PC-9 (cell line): ENCODE measurements around the gene MCCC2. TPM values are rescaled to one million over a fixed set of nuclear protein-coding genes. Genes with fewer than 3 reads are reported as not detected.

Experiments used
- BruUV-seq: library from RNA; stranded (reverse); fragments of 400-500 nt; replicated peaks from 2 replicates; lab custom pipeline; 2021; lab: Mats Ljungman, UMichigan
- CTCF ChIA-PET: fragments of 300-600 bp; sonication (Branson Sonifier 250); formaldehyde crosslinking; loops from one replicate; lab custom pipeline; 2022; ENCODE audit warnings: antibody characterized with exemption; lab: Charles Lee
- POLR2A ChIA-PET: fragments of 300-600 bp; sonication (Branson Sonifier 250); formaldehyde crosslinking; loops from one replicate; lab custom pipeline; 2022; ENCODE audit warnings: antibody characterized with exemption; ENCODE audit not compliant: unreplicated experiment; lab: Charles Lee
- DNase-seq, 2 experiments: peaks; one replicate each; pipeline versions ENCODE4 v3.0.0 to v3.0.0-alpha.2; 2015 to 2022; ENCODE audit warnings: mixed read lengths in 1 of 2
- H2AFZ ChIP-seq: fragments of 200-600 bp; sonication (generic); 2 replicates; pipeline ENCODE4 v1.8.1; 2017; ENCODE audit warnings: antibody characterized with exemption
- H3F3A ChIP-seq: fragments of 200-600 bp; sonication (generic); 2 replicates; pipeline ENCODE4 v1.8.1; 2017; ENCODE audit warnings: antibody characterized with exemption, mild to moderate bottlenecking, low read depth; ENCODE audit not compliant: insufficient read depth
- H3K27ac ChIP-seq: fragments of 200-600 bp; sonication (generic); 2 replicates; pipeline ENCODE4 v1.6.1; 2016; ENCODE audit warnings: mixed run types
- H3K27me3 ChIP-seq: fragments of 200-600 bp; sonication (generic); 2 replicates; pipeline ENCODE4 v1.6.1; 2016; ENCODE audit warnings: low read depth, mixed run types; ENCODE audit not compliant: insufficient read depth
- H3K36me3 ChIP-seq: fragments of 200-600 bp; sonication (generic); 2 replicates; pipeline ENCODE4 v1.6.1; 2016; ENCODE audit warnings: low read depth, mixed run types
- H3K4me1 ChIP-seq: fragments of 200-600 bp; sonication (generic); replicated peaks from 2 replicates; pipeline ENCODE4 v1.6.1; 2016; ENCODE audit warnings: mixed run types; ENCODE audit not compliant: insufficient read depth
- H3K4me2 ChIP-seq: fragments of 200-600 bp; sonication (generic); 2 replicates; pipeline ENCODE4 v1.6.1; 2017; ENCODE audit warnings: mixed run types
- H3K4me3 ChIP-seq: fragments of 200-600 bp; sonication (generic); 2 replicates; pipeline ENCODE4 v1.6.1; 2016; ENCODE audit warnings: mixed run types
- H3K79me2 ChIP-seq: fragments of 200-600 bp; sonication (generic); 2 replicates; pipeline ENCODE4 v1.6.1; 2017; ENCODE audit warnings: low read depth, mixed run types
- H3K9me2 ChIP-seq: fragments of 200-600 bp; sonication (generic); 2 replicates; pipeline ENCODE4 v1.8.1; 2017; ENCODE audit warnings: mild to moderate bottlenecking; ENCODE audit not compliant: insufficient read depth
- H3K9me3 ChIP-seq: fragments of 200-600 bp; sonication (generic); 2 replicates; pipeline ENCODE4 v1.8.1; 2016; ENCODE audit warnings: low read depth; ENCODE audit not compliant: insufficient read depth
- H4K20me1 ChIP-seq: fragments of 200-600 bp; sonication (generic); 2 replicates; pipeline ENCODE4 v1.8.1; 2017; ENCODE audit not compliant: insufficient read depth
- EZH2 ChIP-seq: fragments of 200-600 bp; sonication (generic); IDR thresholded peaks from 2 replicates; pipeline ENCODE4 v1.8.0; 2017; ENCODE audit warnings: antibody characterized with exemption, low read depth
- intact Hi-C: fragments of 100-400 bp; cut with micrococcal nuclease; formaldehyde crosslinking; loops from one replicate; pipeline ENCODE4 v1.10.0; 2022; ENCODE audit not compliant: unreplicated experiment
- total RNA-seq: library from RNA; stranded (reverse); gene quantifications from 2 replicates; pipeline ENCODE4 v1.2.3, GENCODE V29; 2021
- TF ChIP-seq, protein P1 (sequence below): fragments of 200-600 bp; sonication (generic); conservative IDR thresholded peaks from 2 replicates; pipeline ENCODE4 v1.6.1; 2017; ENCODE audit warnings: mixed run types, antibody characterized with exemption, mild to moderate bottlenecking, moderate library complexity

MCCC2 gene
- total RNA-seq, 1 experiment from 2014 or later = 87.0 TPM

- no peaks in the 10 kb centered on the region for H3K79me2 ChIP-seq
- H3F3A ChIP-seq = no peaks in the 10 kb centered on the region
- no peaks in the 10 kb centered on the region for H3K36me3 ChIP-seq
- DNase-seq = no peak
- ChIA-PET CTCF (no interaction called here), POLR2A (no interaction called here)
- no peak overlapping the region for H3K27ac ChIP-seq
- peaks cover 21% of the 10 kb centered on the region; the same call in 1 of the 2 replicates for H3K4me1 ChIP-seq
- intact Hi-C loops = no loop called here
- no peak overlapping the region for H3K4me2 ChIP-seq
- TF ChIP-seq EZH2 = no peak
- TF ChIP-seq, protein P1, sequence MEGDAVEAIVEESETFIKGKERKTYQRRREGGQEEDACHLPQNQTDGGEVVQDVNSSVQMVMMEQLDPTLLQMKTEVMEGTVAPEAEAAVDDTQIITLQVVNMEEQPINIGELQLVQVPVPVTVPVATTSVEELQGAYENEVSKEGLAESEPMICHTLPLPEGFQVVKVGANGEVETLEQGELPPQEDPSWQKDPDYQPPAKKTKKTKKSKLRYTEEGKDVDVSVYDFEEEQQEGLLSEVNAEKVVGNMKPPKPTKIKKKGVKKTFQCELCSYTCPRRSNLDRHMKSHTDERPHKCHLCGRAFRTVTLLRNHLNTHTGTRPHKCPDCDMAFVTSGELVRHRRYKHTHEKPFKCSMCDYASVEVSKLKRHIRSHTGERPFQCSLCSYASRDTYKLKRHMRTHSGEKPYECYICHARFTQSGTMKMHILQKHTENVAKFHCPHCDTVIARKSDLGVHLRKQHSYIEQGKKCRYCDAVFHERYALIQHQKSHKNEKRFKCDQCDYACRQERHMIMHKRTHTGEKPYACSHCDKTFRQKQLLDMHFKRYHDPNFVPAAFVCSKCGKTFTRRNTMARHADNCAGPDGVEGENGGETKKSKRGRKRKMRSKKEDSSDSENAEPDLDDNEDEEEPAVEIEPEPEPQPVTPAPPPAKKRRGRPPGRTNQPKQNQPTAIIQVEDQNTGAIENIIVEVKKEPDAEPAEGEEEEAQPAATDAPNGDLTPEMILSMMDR = no peak
- H3K9me3 ChIP-seq = no peaks in the 10 kb centered on the region
- H2AFZ ChIP-seq = no peak overlapping the region
- H3K4me3 ChIP-seq = no peak overlapping the region
- BruUV-seq = no TSS peak
- H3K9me2 ChIP-seq = no peaks in the 10 kb centered on the region
- no peaks in the 10 kb centered on the region for H3K27me3 ChIP-seq
- no peaks in the 10 kb centered on the region for H4K20me1 ChIP-seq
Measured at GRCh38 chr5:71666321-71666720, 79.2 kb downstream of the MCCC2 start.

- no peaks in the 10 kb centered on the region for H3K9me3 ChIP-seq
- CTCF ChIA-PET = no interaction called here
- no peak overlapping the region for H3K27ac ChIP-seq
- H3K4me2 ChIP-seq = no peak overlapping the region
- H3K36me3 ChIP-seq = no peaks in the 10 kb centered on the region
- H3K27me3 ChIP-seq = no peaks in the 10 kb centered on the region; the same call in 1 of the 2 replicates
- no peak overlapping the region for H3K4me3 ChIP-seq
- POLR2A ChIA-PET = no interaction called here
- BruUV-seq = no TSS peak
- TF ChIP-seq, protein P1 = no peak
- no peak for TF ChIP-seq EZH2
- no peaks in the 10 kb centered on the region for H3K79me2 ChIP-seq
- H4K20me1 ChIP-seq = no peaks in the 10 kb centered on the region
- no peaks in the 10 kb centered on the region for H3K9me2 ChIP-seq
- H2AFZ ChIP-seq = no peak overlapping the region
- H3K4me1 ChIP-seq = no peaks in the 10 kb centered on the region
- intact Hi-C loops = no loop called here
- H3F3A ChIP-seq = no peaks in the 10 kb centered on the region
- no peak for DNase-seq
Measured at GRCh38 chr5:71677977-71678376, 90.8 kb downstream of the MCCC2 start.

DNA sequence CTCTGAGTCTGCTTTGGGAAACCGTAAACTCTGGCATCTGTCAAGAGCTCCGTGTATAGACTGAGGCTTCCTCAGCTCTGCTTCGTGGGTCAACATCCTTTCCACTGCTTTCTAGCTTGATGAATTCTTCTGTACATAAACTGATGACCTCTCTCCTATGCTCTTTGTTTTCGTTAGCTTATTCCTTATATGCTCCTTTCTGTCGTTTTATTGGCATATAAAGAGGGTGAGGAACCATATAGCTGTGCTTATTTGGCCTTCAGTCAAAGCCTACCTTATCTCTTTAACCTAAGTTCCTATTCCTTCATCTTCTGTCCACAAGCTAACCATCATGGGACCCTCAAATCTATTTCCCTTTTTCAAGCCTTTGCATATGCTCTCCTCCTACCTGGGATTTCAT, 92.6 kb downstream of the MCCC2 start:
- no peak for DNase-seq
- no peaks in the 10 kb centered on the region; the same call in 1 of the 2 replicates for H3K27me3 ChIP-seq
- BruUV-seq = no TSS peak
- intact Hi-C loops = no loop called here
- no peak overlapping the region for H3K4me2 ChIP-seq
- no peaks in the 10 kb centered on the region for H3K4me1 ChIP-seq
- POLR2A ChIA-PET = no interaction called here
- H3F3A ChIP-seq = no peaks in the 10 kb centered on the region
- H4K20me1 ChIP-seq = no peaks in the 10 kb centered on the region
- H3K4me3 ChIP-seq = no peak overlapping the region
- TF ChIP-seq EZH2 = no peak
- TF ChIP-seq, protein P1 = no peak
- CTCF ChIA-PET = no interaction called here
- H3K27ac ChIP-seq = no peak overlapping the region
- no peaks in the 10 kb centered on the region for H3K79me2 ChIP-seq
- no peaks in the 10 kb centered on the region for H3K9me3 ChIP-seq
- no peaks in the 10 kb centered on the region for H3K9me2 ChIP-seq
- no peak overlapping the region for H2AFZ ChIP-seq
- no peaks in the 10 kb centered on the region for H3K36me3 ChIP-seq
